ENCODE measurements around the gene VASH1.

The VASH1 gene

GRCh38 chr14:76784881-76785280 is 23.6 kb downstream of the VASH1 start:
- peak; percentile 89 for DNase-seq

GRCh38 chr14:76786601-76787000 is 25.3 kb downstream of the VASH1 start:
- no peak for DNase-seq

DNA sequence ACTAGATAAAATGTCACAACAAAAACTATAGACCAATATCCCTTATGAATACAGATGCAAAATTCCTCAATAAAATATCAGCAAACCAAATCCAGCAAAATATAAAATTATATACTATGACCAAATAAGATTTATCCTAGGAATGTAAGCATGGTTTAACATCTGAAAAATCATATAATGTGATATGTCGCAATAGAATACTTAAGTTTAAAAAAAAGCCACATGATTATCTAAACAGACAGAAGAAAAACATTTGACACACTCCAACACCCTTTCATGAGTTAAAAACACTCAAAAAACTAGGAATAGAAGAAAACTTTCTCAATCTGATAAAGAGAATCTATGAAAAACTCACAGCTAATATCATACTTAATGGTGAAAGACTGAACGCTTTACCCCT is 31.2 kb downstream of the VASH1 start:
- no peak for DNase-seq

GRCh38 chr14:76793324-76793723 is 32.1 kb downstream of the VASH1 start:
- DNase-seq: no peak

- no peak for DNase-seq
These were observed 32.7 kb downstream of the VASH1 start for GRCh38 chr14:76793956-76794355.

- no peak for DNase-seq
These were observed 45.2 kb downstream of the VASH1 start for GRCh38 chr14:76806446-76806845.

GRCh38 chr14:76808011-76808410 is 46.7 kb downstream of the VASH1 start:
- no peak for DNase-seq

DNA sequence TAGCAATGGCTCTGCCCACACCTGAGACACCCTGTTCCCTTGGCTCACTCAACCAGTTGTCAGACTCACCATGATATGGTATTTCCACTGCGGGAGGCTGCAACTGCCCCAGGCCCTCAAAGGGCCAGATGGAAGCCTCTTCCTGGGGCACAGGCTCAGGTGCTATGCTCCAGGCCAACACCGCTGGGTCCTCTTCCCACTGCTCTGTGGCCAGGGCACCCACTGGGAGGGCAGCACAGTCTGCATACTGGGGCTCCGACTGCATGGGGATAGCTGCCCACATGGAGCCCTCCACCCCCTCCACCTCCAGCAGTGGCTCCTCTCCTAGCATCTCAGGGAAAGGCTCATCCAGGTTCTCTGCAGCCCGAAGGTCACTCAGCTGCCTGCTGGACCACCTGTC is 47.7 kb downstream of the VASH1 start:
- DNase-seq: no peak

GRCh38 chr14:76810525-76810924 is 49.3 kb downstream of the VASH1 start:
- DNase-seq: peak; percentile 18

- peak; percentile 66 for DNase-seq
These were observed 49.7 kb downstream of the VASH1 start for GRCh38 chr14:76810953-76811400.

DNA sequence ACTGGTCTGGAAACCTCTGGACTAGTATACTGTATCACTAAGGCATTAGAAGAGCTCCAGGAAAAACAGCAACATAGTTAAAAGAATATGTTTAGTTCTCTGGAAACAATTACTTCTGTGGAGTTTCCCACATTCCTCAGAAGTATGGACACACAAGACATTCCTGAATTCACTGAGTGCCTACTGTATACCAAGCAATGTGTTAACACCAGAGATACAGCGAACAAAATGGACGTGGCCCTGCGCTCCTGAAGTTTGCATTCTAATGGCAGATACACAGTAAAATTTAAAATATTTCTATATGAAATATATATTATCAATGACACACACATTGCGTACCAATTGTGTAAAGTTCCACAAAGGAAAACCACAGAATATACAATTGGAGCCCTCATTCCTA is 50.3 kb downstream of the VASH1 start:
- peak; percentile 28 for DNase-seq

DNA sequence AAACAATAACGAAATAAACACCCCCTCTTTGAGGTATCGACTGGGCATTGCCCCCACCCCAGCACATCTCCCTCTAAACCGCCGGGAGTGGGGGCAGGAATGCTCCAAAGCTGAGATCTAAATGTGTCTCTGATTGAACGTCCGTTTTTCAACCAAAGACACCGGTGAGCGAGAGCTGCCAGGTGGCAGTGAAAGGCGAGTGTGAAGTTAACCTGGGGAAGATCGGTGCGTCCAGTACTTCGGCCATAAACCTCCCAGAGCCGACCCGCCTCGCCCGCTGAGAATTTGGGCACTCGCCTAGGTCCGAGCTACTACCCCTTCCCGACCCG is 50.8 kb downstream of the VASH1 start:
- DNase-seq: peak; percentile 9

- peak; percentile 93 for DNase-seq
These were observed 51.4 kb downstream of the VASH1 start, which contains the start of gene ANGEL1 for GRCh38 chr14:76812422-76813383. Gene ANGEL1 (minus strand): TSS chr14:76812882. CDS start chr14:76812827, 55 bp downstream.

DNA sequence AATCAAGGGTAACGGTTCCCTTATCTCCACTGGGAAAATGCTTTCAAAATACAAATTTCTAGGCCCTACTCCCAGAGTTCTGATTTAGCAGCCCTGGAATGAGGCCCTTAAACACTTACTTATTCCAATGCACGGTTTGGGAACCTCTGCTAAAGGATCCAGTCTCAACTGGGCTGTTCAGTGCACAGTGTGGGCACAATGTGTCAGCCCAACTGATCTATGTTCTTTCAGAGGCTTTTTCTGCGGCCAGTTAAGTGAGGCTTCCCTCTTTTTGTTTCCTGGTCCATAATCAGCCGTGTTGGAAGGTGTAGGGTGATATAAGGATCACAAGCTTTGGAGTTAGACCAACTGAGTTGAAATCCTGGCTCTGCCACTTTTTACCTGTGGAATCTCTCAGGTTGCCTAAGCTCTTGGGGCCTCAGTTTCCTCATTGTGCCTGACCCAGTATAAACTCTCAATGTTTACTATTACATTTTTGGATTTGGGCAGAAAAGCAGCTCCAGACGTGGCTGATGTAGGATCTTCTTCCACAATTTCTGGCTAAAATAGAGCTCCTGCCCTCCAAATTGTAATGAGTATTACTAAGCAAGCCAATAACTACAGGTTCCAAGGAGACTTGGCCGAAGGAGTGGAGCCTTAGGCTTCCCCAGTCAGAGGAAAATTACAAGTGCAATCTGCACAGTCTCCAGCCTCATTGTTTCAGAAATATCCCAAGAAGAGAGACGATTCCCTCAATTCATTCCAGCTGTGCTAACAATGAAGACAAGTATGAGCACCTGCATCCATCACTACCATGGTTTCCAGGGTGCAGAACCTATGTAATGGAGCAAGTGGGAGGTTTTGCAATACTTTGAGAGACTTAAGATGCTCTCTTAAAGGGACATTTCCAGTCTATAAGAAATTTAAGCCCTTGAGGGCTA is 53.7 kb downstream of the VASH1 start:
- no peak for DNase-seq

GRCh38 chr14:76820700-76821099 is 59.4 kb downstream of the VASH1 start:
- DNase-seq: no peak

- DNase-seq: no peak
These were observed 64.9 kb downstream of the VASH1 start, which contains the start of gene LRRC74A for GRCh38 chr14:76826122-76826521. Gene LRRC74A (plus strand): TSS chr14:76826408. CDS start chr14:76826698, 290 bp downstream.

GRCh38 chr14:76827696-76828296 is 66.5 kb downstream of the VASH1 start:
- DNase-seq: no peak

GRCh38 chr14:76828339-76829012 is 67.2 kb downstream of the VASH1 start:
- no peak for DNase-seq

GRCh38 chr14:76829013-76829365 is 67.7 kb downstream of the VASH1 start:
- DNase-seq: no peak

DNA sequence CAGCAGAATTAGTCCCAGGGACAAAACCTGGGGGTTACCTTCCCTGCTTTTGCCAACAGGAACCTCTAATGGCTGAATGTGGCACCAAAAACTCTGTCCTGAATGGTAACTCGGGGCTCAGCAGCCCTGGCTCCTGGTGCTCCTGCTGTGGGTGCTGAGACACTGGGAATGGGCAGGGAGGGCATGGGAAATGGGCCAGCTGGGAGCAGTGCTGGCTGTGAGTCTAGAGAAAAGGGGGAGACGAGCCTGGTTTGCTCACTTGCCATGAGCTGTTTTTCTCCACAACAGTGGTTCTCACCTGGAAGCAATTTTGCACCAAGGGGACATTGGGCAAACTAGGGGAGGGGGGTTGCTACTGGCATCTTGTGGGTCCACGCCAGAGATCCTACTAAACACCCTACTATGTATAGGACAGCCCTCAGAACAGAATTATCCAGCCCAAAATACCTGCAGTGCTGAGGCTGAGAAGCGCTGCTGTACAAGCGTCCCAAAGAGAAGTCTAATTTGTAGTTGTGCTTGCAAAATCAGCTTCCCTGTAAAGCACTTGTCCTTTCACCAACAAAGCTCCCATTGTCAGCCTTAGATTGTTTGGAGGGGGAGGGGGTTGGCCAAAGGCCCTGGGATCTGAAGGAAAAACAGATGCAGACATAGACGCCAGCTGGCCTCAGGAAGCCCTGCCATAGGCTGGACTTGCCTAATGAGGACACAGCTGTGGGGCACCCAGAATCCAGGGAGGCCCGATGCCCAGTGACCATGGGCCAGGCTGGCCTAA is 68.6 kb downstream of the VASH1 start:
- DNase-seq: no peak

DNA sequence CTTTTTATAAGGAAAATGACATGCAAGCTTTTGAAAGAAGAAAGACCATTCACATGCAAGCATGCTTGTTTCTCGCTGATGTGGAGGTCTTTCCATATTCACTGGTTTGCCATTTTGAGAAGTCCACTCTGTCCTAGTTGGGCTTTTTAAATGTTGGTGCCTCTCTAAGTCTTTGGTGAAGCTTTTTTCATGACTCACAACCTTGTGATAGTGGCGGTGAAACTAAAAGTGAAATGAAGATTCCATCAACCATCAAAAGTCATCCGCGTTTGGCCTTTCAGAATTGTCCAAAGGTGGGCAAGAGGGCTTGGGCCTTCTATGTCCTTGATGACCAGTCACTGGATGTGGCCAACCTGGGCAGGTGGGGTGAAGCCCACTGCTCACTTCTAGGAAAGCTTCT is 69.3 kb downstream of the VASH1 start:
- DNase-seq: no peak

- DNase-seq: no peak
These were observed 71.3 kb downstream of the VASH1 start for GRCh38 chr14:76832503-76832988.

All from hematopoietic multipotent progenitor cell treated with erythropoietin and hydrocortisone succinate and interleukin-3 and kit ligand, for 8 days (in vitro differentiated cells).